GM23338 (cell line): ENCODE measurements around the gene NRIP3.

Source experiments
- CREB1 ChIP-seq: fragments of 250-450 bp; sonication (Bioruptor Pico); IDR thresholded peaks from 2 replicates; pipeline ENCODE4 v1.5.0; 2020; ENCODE audit warnings: low read depth, mild to moderate bottlenecking, moderate library complexity
- EZH2 ChIP-seq: fragments of 200-600 bp; sonication (generic); IDR thresholded peaks from one replicate; pipeline ENCODE4 v1.8.0; 2017; ENCODE audit warnings: antibody characterized with exemption, mild to moderate bottlenecking, low read depth; ENCODE audit not compliant: unreplicated experiment
- EZH2phosphoT487 ChIP-seq: fragments of 200-600 bp; sonication (generic); IDR thresholded peaks from one replicate; pipeline ENCODE4 v1.8.1; 2018; ENCODE audit warnings: antibody characterized with exemption; ENCODE audit not compliant: unreplicated experiment
- JUNB ChIP-seq: IDR thresholded peaks from one replicate; pipeline ENCODE4 v1.6.1; 2016; ENCODE audit warnings: antibody characterized with exemption; ENCODE audit not compliant: unreplicated experiment
- NANOG ChIP-seq: IDR thresholded peaks from 2 replicates; pipeline ENCODE4 v1.6.1; 2016; ENCODE audit warnings: antibody characterized with exemption, borderline replicate concordance
- POLR2AphosphoS5 ChIP-seq: IDR thresholded peaks from 2 replicates; pipeline ENCODE4 v1.6.1; 2016; ENCODE audit warnings: antibody characterized with exemption, low read depth
- ZNF114 ChIP-seq: fragments of 250-450 bp; sonication (Bioruptor Pico); IDR thresholded peaks from 2 replicates; pipeline ENCODE4 v1.5.0; 2020; ENCODE audit warnings: mild to moderate bottlenecking, moderate library complexity
- ZNF331 ChIP-seq: fragments of 250-450 bp; sonication (Bioruptor Pico); IDR thresholded peaks from 2 replicates; pipeline ENCODE4 v1.5.0; 2020; ENCODE audit warnings: low read depth, mild to moderate bottlenecking, moderate library complexity
- TF ChIP-seq, protein P1 (sequence below), 2 experiments: fragments of 200-600 bp in 1 of 2; sonication (generic) in 1 of 2; conservative IDR thresholded peaks; 2 replicates each; pipeline versions ENCODE4 v1.5.1 to v1.6.1; 2016 to 2017; ENCODE audit warnings: antibody characterized with exemption in 2 of 2, low read depth in 2 of 2, mild to moderate bottlenecking in 2 of 2, moderate library complexity in 1 of 2
- TF ChIP-seq, protein P2 (sequence below): IDR thresholded peaks from one replicate; pipeline ENCODE4 v1.6.1; 2018; ENCODE audit warnings: antibody characterized with exemption; ENCODE audit not compliant: unreplicated experiment

DNA sequence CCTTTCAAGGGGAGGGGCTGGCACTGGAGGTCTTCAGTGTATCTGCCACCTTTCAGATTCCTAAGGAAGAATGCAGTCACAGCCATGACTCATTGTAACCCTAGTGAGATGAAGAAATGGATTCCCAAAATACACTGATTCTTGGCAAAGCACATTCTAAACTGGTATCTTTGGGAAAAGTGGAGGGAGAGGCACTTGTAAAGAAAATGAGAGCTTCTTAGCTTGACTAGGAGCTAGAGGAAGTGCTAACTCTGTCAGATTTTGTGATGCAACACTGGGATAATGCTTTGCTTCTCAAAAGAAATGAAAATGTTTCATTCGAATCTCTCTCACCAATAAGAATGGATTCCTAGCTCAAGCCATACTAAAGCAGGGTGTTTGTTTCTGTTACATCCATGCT, 14.3 kb downstream of the NRIP3 start:
- TF ChIP-seq, protein P1, sequence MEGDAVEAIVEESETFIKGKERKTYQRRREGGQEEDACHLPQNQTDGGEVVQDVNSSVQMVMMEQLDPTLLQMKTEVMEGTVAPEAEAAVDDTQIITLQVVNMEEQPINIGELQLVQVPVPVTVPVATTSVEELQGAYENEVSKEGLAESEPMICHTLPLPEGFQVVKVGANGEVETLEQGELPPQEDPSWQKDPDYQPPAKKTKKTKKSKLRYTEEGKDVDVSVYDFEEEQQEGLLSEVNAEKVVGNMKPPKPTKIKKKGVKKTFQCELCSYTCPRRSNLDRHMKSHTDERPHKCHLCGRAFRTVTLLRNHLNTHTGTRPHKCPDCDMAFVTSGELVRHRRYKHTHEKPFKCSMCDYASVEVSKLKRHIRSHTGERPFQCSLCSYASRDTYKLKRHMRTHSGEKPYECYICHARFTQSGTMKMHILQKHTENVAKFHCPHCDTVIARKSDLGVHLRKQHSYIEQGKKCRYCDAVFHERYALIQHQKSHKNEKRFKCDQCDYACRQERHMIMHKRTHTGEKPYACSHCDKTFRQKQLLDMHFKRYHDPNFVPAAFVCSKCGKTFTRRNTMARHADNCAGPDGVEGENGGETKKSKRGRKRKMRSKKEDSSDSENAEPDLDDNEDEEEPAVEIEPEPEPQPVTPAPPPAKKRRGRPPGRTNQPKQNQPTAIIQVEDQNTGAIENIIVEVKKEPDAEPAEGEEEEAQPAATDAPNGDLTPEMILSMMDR (conservative IDR thresholded peaks at IDR 0.05; ENCODE audit: low read depth in 2 of 2) = no peak
- TF ChIP-seq ZNF331 = no peak
- no peak for TF ChIP-seq EZH2phosphoT487
- no peak for TF ChIP-seq JUNB
- TF ChIP-seq EZH2 = no peak
- no peak for TF ChIP-seq POLR2AphosphoS5
- TF ChIP-seq, protein P2, sequence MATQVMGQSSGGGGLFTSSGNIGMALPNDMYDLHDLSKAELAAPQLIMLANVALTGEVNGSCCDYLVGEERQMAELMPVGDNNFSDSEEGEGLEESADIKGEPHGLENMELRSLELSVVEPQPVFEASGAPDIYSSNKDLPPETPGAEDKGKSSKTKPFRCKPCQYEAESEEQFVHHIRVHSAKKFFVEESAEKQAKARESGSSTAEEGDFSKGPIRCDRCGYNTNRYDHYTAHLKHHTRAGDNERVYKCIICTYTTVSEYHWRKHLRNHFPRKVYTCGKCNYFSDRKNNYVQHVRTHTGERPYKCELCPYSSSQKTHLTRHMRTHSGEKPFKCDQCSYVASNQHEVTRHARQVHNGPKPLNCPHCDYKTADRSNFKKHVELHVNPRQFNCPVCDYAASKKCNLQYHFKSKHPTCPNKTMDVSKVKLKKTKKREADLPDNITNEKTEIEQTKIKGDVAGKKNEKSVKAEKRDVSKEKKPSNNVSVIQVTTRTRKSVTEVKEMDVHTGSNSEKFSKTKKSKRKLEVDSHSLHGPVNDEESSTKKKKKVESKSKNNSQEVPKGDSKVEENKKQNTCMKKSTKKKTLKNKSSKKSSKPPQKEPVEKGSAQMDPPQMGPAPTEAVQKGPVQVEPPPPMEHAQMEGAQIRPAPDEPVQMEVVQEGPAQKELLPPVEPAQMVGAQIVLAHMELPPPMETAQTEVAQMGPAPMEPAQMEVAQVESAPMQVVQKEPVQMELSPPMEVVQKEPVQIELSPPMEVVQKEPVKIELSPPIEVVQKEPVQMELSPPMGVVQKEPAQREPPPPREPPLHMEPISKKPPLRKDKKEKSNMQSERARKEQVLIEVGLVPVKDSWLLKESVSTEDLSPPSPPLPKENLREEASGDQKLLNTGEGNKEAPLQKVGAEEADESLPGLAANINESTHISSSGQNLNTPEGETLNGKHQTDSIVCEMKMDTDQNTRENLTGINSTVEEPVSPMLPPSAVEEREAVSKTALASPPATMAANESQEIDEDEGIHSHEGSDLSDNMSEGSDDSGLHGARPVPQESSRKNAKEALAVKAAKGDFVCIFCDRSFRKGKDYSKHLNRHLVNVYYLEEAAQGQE = no peak
- no peak for TF ChIP-seq ZNF114 (CRISPR knock-in tag)
- TF ChIP-seq CREB1 (CRISPR knock-in tag) = no peak
- no peak for TF ChIP-seq NANOG
